ENCODE results near the gene KCNH6.

- TF ChIP-seq EP300 (IDR thresholded peaks at IDR 0.05): no peak
- no peak for TF ChIP-seq POLR2A (IDR thresholded peaks at IDR 0.05)
Observed at GRCh38 chr17:63525190-63525946, 2.2 kb downstream of the KCNH6 start.
